GM23248 (cell line): ENCODE measurements around the gene HJV.

Source experiments
- EZH2 ChIP-seq: fragments of 200-600 bp; sonication (generic); IDR thresholded peaks from 2 replicates; pipeline ENCODE4 v1.6.1; 2018; ENCODE audit warnings: antibody characterized with exemption, mild to moderate bottlenecking; ENCODE audit not compliant: insufficient read depth, poor library complexity, severe bottlenecking
- EZH2phosphoT487 ChIP-seq: fragments of 200-600 bp; sonication (generic); IDR thresholded peaks from 2 replicates; pipeline ENCODE4 v1.6.1; 2018; ENCODE audit warnings: antibody characterized with exemption, moderate library complexity, mild to moderate bottlenecking, low read depth; ENCODE audit not compliant: insufficient read depth

GRCh38 chr1:145993618-145994390, 27.7 kb downstream of the HJV start:
- no peak for TF ChIP-seq EZH2
- no peak for TF ChIP-seq EZH2phosphoT487
